Mononuclear cell (primary cell): ENCODE results near the gene IL18BP. TPM values are rescaled to one million over a fixed set of nuclear protein-coding genes. Genes with fewer than 3 reads are reported as not detected.

Source experiments
- H3K27me3 ChIP-seq: 2 replicates; pipeline ENCODE4 v1.6.0; 2011; ENCODE audit warnings: low read length, control low read depth; ENCODE audit not compliant: insufficient read depth
- H3K4me1 ChIP-seq: 2 replicates; pipeline ENCODE4 v1.5.1; 2011; ENCODE audit warnings: mild to moderate bottlenecking, low read length, control low read depth; ENCODE audit not compliant: insufficient read depth
- H3K4me3 ChIP-seq: 2 replicates; pipeline ENCODE4 v1.5.1; 2011; ENCODE audit warnings: mild to moderate bottlenecking, low read length, moderate library complexity
- H3K9me3 ChIP-seq: 2 replicates; pipeline ENCODE4 v1.5.1; 2011; ENCODE audit warnings: low read depth, mild to moderate bottlenecking, control low read depth, low read length
- total RNA-seq: library from RNA; depleted of rRNA; stranded (reverse); fragments of >200 nt; gene quantifications from one replicate; pipeline ENCODE4 v1.2.3, GENCODE V29; 2012

Gene IL18BP
- total RNA-seq, 1 donor = 9.6 TPM

DNA sequence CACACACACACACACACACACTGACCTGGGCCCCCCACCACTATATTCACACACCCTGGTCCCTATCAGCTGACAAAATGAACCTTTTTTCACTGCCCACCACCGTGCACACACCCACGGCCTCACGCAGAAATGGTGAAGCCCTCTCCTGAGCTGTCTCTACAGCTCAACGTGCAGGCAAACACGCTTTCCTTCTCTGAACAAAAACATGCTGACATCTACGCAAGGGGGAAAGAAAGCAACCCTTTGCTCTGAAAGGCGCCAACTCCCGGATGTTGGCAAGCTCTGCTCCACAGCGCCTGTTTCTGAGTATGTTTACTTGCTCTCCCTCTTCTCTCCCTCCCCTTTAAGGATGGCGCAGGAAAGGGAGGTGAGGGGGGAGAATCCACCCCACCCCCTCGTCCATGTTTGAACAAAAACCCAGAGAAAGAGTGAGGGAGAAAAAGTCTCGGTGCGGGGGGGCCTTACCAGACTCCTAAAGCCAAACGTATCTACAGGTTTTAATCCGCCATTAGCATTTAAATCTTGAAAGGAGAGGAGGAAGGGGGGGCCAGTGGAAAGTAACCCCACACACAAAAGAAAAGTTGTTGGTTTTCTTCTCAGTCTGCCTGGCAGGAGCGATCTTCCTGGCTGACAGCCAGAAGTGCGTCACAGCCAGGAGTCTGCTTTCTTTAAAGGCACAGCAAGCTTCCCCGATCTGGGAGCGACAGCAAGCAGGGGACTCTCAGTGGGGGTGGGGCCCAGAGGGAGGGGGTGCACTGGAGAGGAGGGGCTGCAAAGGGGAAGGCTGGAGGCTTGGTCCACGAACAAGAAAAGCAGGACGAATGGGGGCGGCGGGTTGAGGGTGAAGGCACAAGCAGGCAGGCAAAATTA is 42.0 kb downstream of the IL18BP start:
- peak overlapping the region; percentile 71 for H3K4me3 ChIP-seq

DNA sequence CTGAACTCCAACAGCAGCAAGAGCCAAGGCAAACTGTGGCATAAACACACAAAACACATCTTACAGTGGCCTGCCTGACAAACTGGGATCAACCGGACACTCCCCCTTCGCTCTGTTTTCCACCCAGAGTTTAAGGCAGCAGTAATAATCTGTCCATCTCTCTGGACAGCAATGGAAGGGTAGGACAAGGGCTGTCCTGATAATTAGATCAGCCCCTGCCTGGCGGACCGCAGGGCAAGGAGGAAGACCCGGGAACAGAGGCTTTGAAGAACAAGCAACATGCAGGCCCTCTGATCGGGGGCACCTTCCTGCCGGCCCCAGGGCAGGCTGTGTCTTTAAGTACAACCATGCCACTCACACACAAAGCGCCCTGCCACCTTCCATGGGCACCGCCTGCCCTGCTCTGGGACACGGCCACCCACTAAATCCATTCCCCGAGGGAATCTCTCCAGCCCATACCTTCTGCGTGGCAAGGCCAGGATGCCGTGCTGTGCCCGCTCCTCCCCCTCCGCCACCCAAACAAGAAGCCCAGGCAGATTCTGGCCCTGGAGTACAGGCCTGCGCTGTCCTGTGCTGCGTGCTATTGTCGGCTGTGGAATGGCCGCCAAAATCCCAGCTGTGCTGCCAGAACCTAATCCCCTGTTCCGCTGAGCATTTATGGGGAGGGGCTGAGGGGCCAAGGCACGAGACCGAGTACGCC is 42.8 kb downstream of the IL18BP start:
- H3K9me3 ChIP-seq = no peaks in the 10 kb centered on the region
- peak overlapping the region; percentile 71 for H3K4me3 ChIP-seq
- peaks cover 59% of the 10 kb centered on the region for H3K4me1 ChIP-seq
- H3K27me3 ChIP-seq = no peaks in the 10 kb centered on the region

More for the DNA sequence above, 42.0 kb downstream of the IL18BP start:
- Histone ChIP-seq H3K27me3 (no peaks in the 10 kb centered on the region), H3K4me1 (peaks cover 60% of the 10 kb centered on the region), H3K9me3 (no peaks in the 10 kb centered on the region)

- H3K27me3 ChIP-seq = no peaks in the 10 kb centered on the region
- H3K4me1 ChIP-seq = peaks cover 55% of the 10 kb centered on the region
- peak overlapping the region; percentile 71 for H3K4me3 ChIP-seq
- no peaks in the 10 kb centered on the region for H3K9me3 ChIP-seq
Measured at GRCh38 chr11:72042064-72042745, 43.5 kb downstream of the IL18BP start.

DNA sequence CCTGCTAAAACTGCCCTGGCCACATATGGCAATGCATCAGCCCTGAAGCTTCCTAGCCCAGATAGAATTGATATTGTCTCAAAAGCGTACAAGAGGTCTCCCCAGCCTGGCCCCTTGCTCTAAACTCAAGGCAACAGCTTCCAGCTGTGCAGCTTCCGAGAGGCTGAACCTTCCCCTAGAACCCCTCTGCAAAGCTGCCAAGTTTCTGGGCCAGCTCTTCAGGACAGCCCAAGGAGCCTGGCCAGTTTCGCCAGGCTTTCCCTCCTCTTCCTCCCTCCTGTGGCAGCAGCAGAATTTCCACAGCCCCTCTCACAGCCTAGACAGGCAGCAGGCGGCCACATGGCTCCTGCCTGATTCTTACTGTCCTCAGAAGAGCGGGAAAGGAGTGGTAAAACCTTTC is 47.1 kb downstream of the IL18BP start:
- H3K9me3 ChIP-seq = no peaks in the 10 kb centered on the region
- peaks cover 26% of the 10 kb centered on the region for H3K4me1 ChIP-seq
- H3K4me3 ChIP-seq = no peak overlapping the region
- H3K27me3 ChIP-seq = no peaks in the 10 kb centered on the region

GRCh38 chr11:72048766-72049460 is 50.2 kb downstream of the IL18BP start:
- H3K4me3 ChIP-seq = no peak overlapping the region
- no peaks in the 10 kb centered on the region for H3K9me3 ChIP-seq
- H3K27me3 ChIP-seq = no peaks in the 10 kb centered on the region
- no peaks in the 10 kb centered on the region for H3K4me1 ChIP-seq

Other genes starting within 250 kb of the IL18BP start
- not detected for gene DEFB108B, start 165.7 kb upstream of the IL18BP start, total RNA-seq
- gene DEFB131B, start 120.5 kb upstream of the IL18BP start, total RNA-seq = not detected
- 10.3 TPM for gene XNDC1N, start 70.3 kb upstream of the IL18BP start, total RNA-seq
- gene RNF121, start 69.9 kb upstream of the IL18BP start, total RNA-seq = 3.0 TPM
- 125 TPM for gene NUMA1, start 81.6 kb downstream of the IL18BP start, total RNA-seq
- gene LRRC51, start 81.9 kb downstream of the IL18BP start, total RNA-seq = 0.63 TPM
- gene LAMTOR1, start 104.4 kb downstream of the IL18BP start, total RNA-seq = 88.5 TPM
- not detected for gene TOMT, start 107.0 kb downstream of the IL18BP start, total RNA-seq
- 30.2 TPM for gene ANAPC15, start 113.8 kb downstream of the IL18BP start, total RNA-seq
- gene FOLR3, start 136.8 kb downstream of the IL18BP start, total RNA-seq = 1.3 TPM
- gene FOLR1, start 193.2 kb downstream of the IL18BP start, total RNA-seq = not detected
- 3.3 TPM for gene FOLR2, start 217.9 kb downstream of the IL18BP start, total RNA-seq
- gene INPPL1, start 225.9 kb downstream of the IL18BP start, total RNA-seq = 49.2 TPM
- gene PHOX2A, start 245.3 kb downstream of the IL18BP start, total RNA-seq = not detected